IPS-20b (cell line): Measurements from ENCODE around the gene DNM2.
A peak's percentile ranks its signal among the peaks of the same experiment; 100 is the strongest.

Source experiments
- H3K27ac ChIP-seq: one replicate; pipeline ENCODE4 v1.5.1; 2013; ENCODE audit warnings: low read length
- H3K27me3 ChIP-seq: 2 replicates; pipeline ENCODE4 v1.6.1; 2013; ENCODE audit warnings: mild to moderate bottlenecking, low read length, inconsistent platforms; ENCODE audit not compliant: insufficient read depth
- H3K36me3 ChIP-seq: 2 replicates; pipeline ENCODE4 v1.6.1; 2013; ENCODE audit warnings: low read depth, mild to moderate bottlenecking, inconsistent platforms, low read length, moderate library complexity; ENCODE audit not compliant: insufficient read depth
- H3K4me1 ChIP-seq: 2 replicates; pipeline ENCODE4 v1.6.1; 2013; ENCODE audit warnings: mild to moderate bottlenecking, control low read depth, inconsistent platforms, low read length, moderate library complexity; ENCODE audit not compliant: insufficient read depth
- H3K4me3 ChIP-seq: 2 replicates; pipeline ENCODE4 v1.5.1; 2013; ENCODE audit warnings: mild to moderate bottlenecking, low read length, inconsistent platforms
- H3K9ac ChIP-seq: 2 replicates; pipeline ENCODE4 v1.6.1; 2013; ENCODE audit warnings: low read depth, mild to moderate bottlenecking, inconsistent platforms, low read length, moderate library complexity
- H3K9me3 ChIP-seq: 2 replicates; pipeline ENCODE4 v1.6.1; 2013; ENCODE audit warnings: mild to moderate bottlenecking, low read depth, low read length, inconsistent platforms; ENCODE audit not compliant: insufficient read depth

DNM2 gene

DNA sequence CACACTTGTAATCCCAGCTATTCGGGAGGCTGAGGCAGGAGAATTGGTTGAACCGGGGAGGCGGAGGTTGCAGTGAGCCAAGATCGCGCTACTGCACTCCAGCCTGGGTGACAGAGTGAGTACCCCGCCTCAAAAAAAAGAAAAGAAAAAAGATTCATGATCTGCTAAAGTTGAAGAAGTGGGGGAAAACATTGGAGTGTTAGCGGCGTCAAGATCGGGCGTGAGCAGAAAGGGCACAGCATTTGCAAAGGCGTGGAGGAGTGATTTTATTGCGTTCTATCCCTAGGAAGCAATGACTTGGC, 874 bp upstream of the DNM2 start:
- H3K4me1 ChIP-seq: no peaks in the 10 kb centered on the region
- peak overlapping the region; percentile 40; the same call in 1 of the 2 replicates for H3K9ac ChIP-seq
- peaks cover 22% of the 10 kb centered on the region for H3K36me3 ChIP-seq
- no peaks in the 10 kb centered on the region for H3K9me3 ChIP-seq
- H3K27ac ChIP-seq: no peak overlapping the region
- H3K27me3 ChIP-seq: no peaks in the 10 kb centered on the region
- H3K4me3 ChIP-seq: peak overlapping the region; percentile 43; the same call in 1 of the 2 replicates

GRCh38 chr19:10718205-10719196, 622 bp downstream of the DNM2 start:
- Histone ChIP-seq H3K4me3 (peak overlapping the region; percentile 78), H3K9ac (peak overlapping the region; percentile 88), H3K4me1 (no peaks in the 10 kb centered on the region), H3K27ac (no peak overlapping the region), H3K9me3 (no peaks in the 10 kb centered on the region), H3K36me3 (peaks cover 14% of the 10 kb centered on the region), H3K27me3 (no peaks in the 10 kb centered on the region)

DNA sequence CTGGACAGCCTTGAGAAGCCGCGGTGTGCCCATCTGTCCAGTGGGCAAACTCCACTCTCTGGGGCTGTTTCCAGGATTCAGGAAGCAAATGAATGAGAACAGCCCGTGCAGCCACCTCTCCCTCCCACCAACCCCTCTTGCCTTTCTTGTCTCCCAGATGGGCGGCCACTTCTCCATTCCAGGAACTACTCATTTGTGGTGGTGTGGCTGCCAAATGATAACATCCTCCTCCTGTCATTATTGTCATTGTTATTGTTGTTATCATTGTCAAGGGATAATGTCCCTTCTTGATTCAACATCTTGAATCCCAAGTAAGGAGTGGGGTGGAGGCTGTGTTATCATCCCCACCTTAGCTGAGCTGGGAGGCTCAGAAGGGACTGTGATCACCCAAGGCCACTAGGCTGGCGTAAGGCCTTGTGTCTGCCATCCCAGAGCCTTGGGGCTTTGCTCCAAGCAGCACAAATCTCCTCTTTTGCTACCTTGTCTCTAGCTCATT, 1.6 kb downstream of the DNM2 start:
- no peaks in the 10 kb centered on the region for H3K27me3 ChIP-seq
- H3K4me3 ChIP-seq: peak overlapping the region; percentile 78
- no peaks in the 10 kb centered on the region for H3K4me1 ChIP-seq
- H3K9ac ChIP-seq: peak overlapping the region; percentile 88; the same call in 1 of the 2 replicates
- H3K27ac ChIP-seq: no peak overlapping the region
- peaks cover 7% of the 10 kb centered on the region for H3K36me3 ChIP-seq
- no peaks in the 10 kb centered on the region for H3K9me3 ChIP-seq

- no peaks in the 10 kb centered on the region for H3K9me3 ChIP-seq
- no peak overlapping the region for H3K9ac ChIP-seq
- no peak overlapping the region for H3K27ac ChIP-seq
- H3K4me1 ChIP-seq: no peaks in the 10 kb centered on the region
- H3K4me3 ChIP-seq: no peak overlapping the region
- 0 out of 2 replicates have a peak, but pooled peaks cover 4% of the 10 kb centered on the region for H3K36me3 ChIP-seq
- H3K27me3 ChIP-seq: no peaks in the 10 kb centered on the region
Observed at GRCh38 chr19:10720607-10721125, 2.8 kb downstream of the DNM2 start.

- H3K9me3 ChIP-seq: no peaks in the 10 kb centered on the region
- no peak overlapping the region for H3K27ac ChIP-seq
- H3K9ac ChIP-seq: no peak overlapping the region
- no peaks in the 10 kb centered on the region for H3K27me3 ChIP-seq
- 0 out of 2 replicates have a peak, but pooled peaks cover 4% of the 10 kb centered on the region for H3K36me3 ChIP-seq
- no peak overlapping the region for H3K4me3 ChIP-seq
- no peaks in the 10 kb centered on the region for H3K4me1 ChIP-seq
Observed at GRCh38 chr19:10723591-10723990, 5.7 kb downstream of the DNM2 start.

DNA sequence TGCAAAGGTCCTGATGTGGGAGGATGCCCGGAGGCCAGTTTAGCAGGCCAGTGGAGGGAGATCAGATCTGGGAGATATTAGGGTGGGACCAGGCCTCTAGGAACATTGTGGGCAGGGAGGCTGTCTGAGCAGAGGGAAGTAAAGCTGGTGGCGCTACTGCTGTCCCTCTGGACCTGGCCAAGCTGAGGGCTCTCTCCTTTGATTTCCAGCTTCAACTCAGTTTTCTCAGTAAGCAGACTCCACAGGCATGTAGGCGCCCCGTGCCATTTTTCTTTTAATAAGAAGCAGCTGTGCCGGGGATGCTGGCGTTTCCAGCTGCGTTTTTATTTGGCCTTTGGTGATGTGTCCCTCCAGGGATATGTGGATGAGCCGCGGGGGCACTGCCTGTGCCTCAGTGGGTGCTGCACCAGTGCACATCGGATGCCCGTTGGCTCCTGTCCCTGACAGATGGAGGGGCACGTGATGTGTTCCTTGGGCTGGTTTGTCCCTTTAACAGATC, 6.7 kb downstream of the DNM2 start:
- Histone ChIP-seq H3K27me3 (no peaks in the 10 kb centered on the region), H3K4me1 (no peaks in the 10 kb centered on the region), H3K4me3 (no peak overlapping the region), H3K9ac (no peak overlapping the region), H3K9me3 (no peaks in the 10 kb centered on the region), H3K27ac (no peak overlapping the region), H3K36me3 (0 out of 2 replicates have a peak, but pooled peaks cover 4% of the 10 kb centered on the region)

GRCh38 chr19:10725415-10725814, 7.5 kb downstream of the DNM2 start:
- H3K4me3 ChIP-seq: no peak overlapping the region
- H3K27ac ChIP-seq: no peak overlapping the region
- H3K4me1 ChIP-seq: no peaks in the 10 kb centered on the region
- no peaks in the 10 kb centered on the region for H3K9me3 ChIP-seq
- 0 out of 2 replicates have a peak, but pooled peaks cover 3% of the 10 kb centered on the region for H3K36me3 ChIP-seq
- H3K9ac ChIP-seq: no peak overlapping the region
- no peaks in the 10 kb centered on the region for H3K27me3 ChIP-seq

GRCh38 chr19:10726268-10726667, 8.4 kb downstream of the DNM2 start:
- Histone ChIP-seq H3K27ac (no peak overlapping the region), H3K27me3 (no peaks in the 10 kb centered on the region), H3K9me3 (no peaks in the 10 kb centered on the region), H3K36me3 (no peaks in the 10 kb centered on the region), H3K4me1 (no peaks in the 10 kb centered on the region), H3K9ac (no peak overlapping the region), H3K4me3 (no peak overlapping the region)

- Histone ChIP-seq H3K27ac (no peak overlapping the region), H3K27me3 (no peaks in the 10 kb centered on the region), H3K4me1 (no peaks in the 10 kb centered on the region), H3K9ac (no peak overlapping the region), H3K36me3 (no peaks in the 10 kb centered on the region), H3K9me3 (no peaks in the 10 kb centered on the region), H3K4me3 (no peak overlapping the region)
Observed at GRCh38 chr19:10727685-10728201, 9.9 kb downstream of the DNM2 start.

- no peak overlapping the region for H3K4me3 ChIP-seq
- no peaks in the 10 kb centered on the region for H3K4me1 ChIP-seq
Observed at GRCh38 chr19:10729411-10729810, 11.5 kb downstream of the DNM2 start.

GRCh38 chr19:10730932-10731331, 13.1 kb downstream of the DNM2 start:
- no peak overlapping the region for H3K27ac ChIP-seq
- no peaks in the 10 kb centered on the region for H3K4me1 ChIP-seq
- no peak overlapping the region for H3K4me3 ChIP-seq
- H3K36me3 ChIP-seq: no peaks in the 10 kb centered on the region
- no peak overlapping the region for H3K9ac ChIP-seq
- H3K9me3 ChIP-seq: no peaks in the 10 kb centered on the region
- H3K27me3 ChIP-seq: no peaks in the 10 kb centered on the region

More at GRCh38 chr19:10729411-10729810, 11.5 kb downstream of the DNM2 start:
- H3K27me3 ChIP-seq: no peaks in the 10 kb centered on the region
- no peaks in the 10 kb centered on the region for H3K9me3 ChIP-seq
- no peak overlapping the region for H3K27ac ChIP-seq
- no peaks in the 10 kb centered on the region for H3K36me3 ChIP-seq
- no peak overlapping the region for H3K9ac ChIP-seq
